Tibial nerve (tissue), 3 donors: ENCODE data around the gene VIT.

ENCODE experiments used
- CTCF ChIP-seq, 5 experiments: fragments of 200-600 bp in 3 of 5; fragments of 450-650 bp in 2 of 5; sonication (generic) in 3 of 5; IDR thresholded peaks; one replicate each; pipeline ENCODE4 v1.5.1; 2016 to 2019; ENCODE audit warnings: antibody characterized with exemption in 5 of 5, mild to moderate bottlenecking in 3 of 5, moderate library complexity in 2 of 5
- POLR2A ChIP-seq, 2 donors: fragments of 450-650 bp; IDR thresholded peaks; one replicate each; pipeline ENCODE4 v1.6.1; 2017; ENCODE audit warnings: antibody characterized with exemption in 2 of 2, mild to moderate bottlenecking in 2 of 2, moderate library complexity in 2 of 2

GRCh38 chr2:36693825-36694224 is 2.7 kb upstream of the VIT start:
- TF ChIP-seq CTCF (IDR thresholded peaks at IDR 0.05) (no peak), POLR2A (IDR thresholded peaks at IDR 0.05) (no peak)
